Epithelial cell of proximal tubule (primary cell): Measurements from ENCODE around the gene KLF11. TPM values are rescaled to one million over a fixed set of nuclear protein-coding genes. Genes with fewer than 3 reads are reported as not detected.

Experiments used
- DNase-seq: peaks from one replicate; pipeline ENCODE4 v3.0.0-alpha.2; 2011; ENCODE audit warnings: low read depth
- H3K4me3 ChIP-seq: 2 replicates; pipeline ENCODE4 v1.5.1; 2011; ENCODE audit warnings: low read depth, mild to moderate bottlenecking, low read length
- CTCF ChIP-seq: conservative IDR thresholded peaks from 2 replicates; pipeline ENCODE4 v1.5.1; 2012; ENCODE audit warnings: low read depth, mild to moderate bottlenecking, low read length
- total RNA-seq: library from RNA; depleted of rRNA; stranded (reverse); fragments of >200 nt; gene quantifications from 2 replicates; pipeline ENCODE4 v1.2.3, GENCODE V29; 2015

Gene KLF11
- 6.9 and 9.3 TPM in 2 replicates for total RNA-seq

- peak within 1 kb of the TSS; percentile 72 for H3K4me3 ChIP-seq
- no peak for DNase-seq
- TF ChIP-seq CTCF, result no peak
These were observed at the start of gene KLF11 for GRCh38 chr2:10043256-10043905. Gene KLF11 (plus strand): TSS chr2:10043550. CDS start chr2:10043717, 167 bp downstream.

- no peak for DNase-seq
- H3K4me3 ChIP-seq, result no peak overlapping the region
- TF ChIP-seq CTCF, result no peak
These were observed 48.9 kb upstream of the KLF11 start for GRCh38 chr2:9994462-9994861.

GRCh38 chr2:9995059-9995458 lies 48.3 kb upstream of the KLF11 start:
- H3K4me3 ChIP-seq, result no peak overlapping the region
- TF ChIP-seq CTCF, result no peak
- DNase-seq, result no peak

GRCh38 chr2:9996321-9996720 lies 47.0 kb upstream of the KLF11 start:
- no peak overlapping the region for H3K4me3 ChIP-seq
- TF ChIP-seq CTCF, result no peak
- no peak for DNase-seq

- no peak for TF ChIP-seq CTCF
- DNase-seq, result no peak
- H3K4me3 ChIP-seq, result no peak overlapping the region
These were observed 45.4 kb upstream of the KLF11 start for GRCh38 chr2:9997936-9998335.

- no peak overlapping the region for H3K4me3 ChIP-seq
- no peak for DNase-seq
- no peak for TF ChIP-seq CTCF
These were observed 44.3 kb upstream of the KLF11 start for GRCh38 chr2:9998916-9999654.
